Measurements from ENCODE around the gene VANGL2. TPM values are rescaled to one million over a fixed set of nuclear protein-coding genes. Genes with fewer than 3 reads are reported as not detected.

The VANGL2 gene
- polyA plus RNA-seq, 1 donor from 2014 or later, result 22.6 TPM

GRCh38 chr1:160453443-160453842, 53.1 kb downstream of the VANGL2 start:
- no peaks in the 10 kb centered on the region for H4K20me1 ChIP-seq (ENCODE audit: insufficient read depth)
- no peak overlapping the region for H2AFZ ChIP-seq (ENCODE audit: low read depth, low read length)
- no peaks in the 10 kb centered on the region for H3K36me3 ChIP-seq (ENCODE audit: insufficient read depth, low read length)
- no peaks in the 10 kb centered on the region for H3K79me2 ChIP-seq (replicated peaks; ENCODE audit: insufficient read depth, low read length)
- H3K9me2 ChIP-seq (ENCODE audit: insufficient read depth, low read length), result no peaks in the 10 kb centered on the region
- H3K9me3 ChIP-seq (ENCODE audit: low read length), result no peaks in the 10 kb centered on the region
- no peak overlapping the region for H3K27ac ChIP-seq (ENCODE audit: low read length)
- no peaks in the 10 kb centered on the region for H3F3A ChIP-seq (ENCODE audit: insufficient read depth, low read length, poor library complexity, severe bottlenecking)
- TF ChIP-seq RAD21 (conservative IDR thresholded peaks at IDR 0.05) (no peak), EP300 (conservative IDR thresholded peaks at IDR 0.05; ENCODE audit: poor library complexity, severe bottlenecking) (no peak), REST (IDR thresholded peaks at IDR 0.05; ENCODE audit: borderline replicate concordance) (no peak), MXI1 (conservative IDR thresholded peaks at IDR 0.05; ENCODE audit: poor library complexity, severe bottlenecking) (no peak), EZH2 (IDR thresholded peaks at IDR 0.05; ENCODE audit: borderline replicate concordance, insufficient read depth, low read length, poor library complexity, severe bottlenecking) (no peak), TAF1 (IDR thresholded peaks at IDR 0.05; ENCODE audit: low read depth) (no peak), SMC3 (conservative IDR thresholded peaks at IDR 0.05; ENCODE audit: poor library complexity) (no peak)
- no peak overlapping the region for H3K4me3 ChIP-seq (ENCODE audit: low read length)
- H3K4me2 ChIP-seq (ENCODE audit: low read length), result no peak overlapping the region
- H3K9ac ChIP-seq (ENCODE audit: low read length), result no peak overlapping the region
- no peaks in the 10 kb centered on the region for H3K27me3 ChIP-seq (ENCODE audit: insufficient read depth, low read depth, low read length)

DNA sequence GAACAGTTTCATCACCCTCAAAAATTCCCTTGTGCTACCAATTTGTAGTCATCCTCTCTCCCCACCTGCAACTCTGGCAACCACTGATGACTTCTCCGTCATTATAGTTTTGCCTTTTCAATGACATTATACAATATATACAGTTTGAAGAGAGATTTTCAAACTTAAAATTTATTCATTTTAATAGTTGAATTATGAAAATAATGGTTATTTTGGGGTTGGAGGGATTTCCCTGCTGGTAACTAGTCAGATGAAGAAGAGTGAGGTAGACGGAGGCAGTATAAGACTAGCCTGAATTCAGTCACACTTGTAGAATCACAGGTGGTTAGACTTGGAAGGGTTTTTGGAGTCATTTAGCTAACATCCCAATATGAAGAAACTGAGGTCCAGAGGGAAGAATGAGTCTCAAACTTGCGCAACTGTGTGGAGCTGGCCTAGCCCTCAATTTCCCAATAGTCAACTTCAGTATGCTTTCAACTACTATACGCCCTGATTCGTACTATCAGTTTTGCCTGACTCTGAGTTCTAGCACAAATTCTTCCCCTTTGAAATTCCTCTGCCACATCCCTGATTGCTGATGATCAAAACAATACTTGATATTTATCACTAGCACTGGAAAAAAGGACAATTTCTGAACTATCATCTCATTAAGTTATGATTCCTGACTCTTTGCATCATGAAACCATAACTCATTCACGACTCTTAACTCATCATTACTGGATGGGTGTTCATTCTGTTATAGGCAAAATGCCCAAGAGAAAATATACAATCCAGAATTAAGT, 54.2 kb downstream of the VANGL2 start:
- no peaks in the 10 kb centered on the region for H3F3A ChIP-seq (ENCODE audit: insufficient read depth, low read length, poor library complexity, severe bottlenecking)
- H3K9me3 ChIP-seq (ENCODE audit: low read length), result no peaks in the 10 kb centered on the region
- H3K4me2 ChIP-seq (ENCODE audit: low read length), result no peak overlapping the region
- no peak overlapping the region for H2AFZ ChIP-seq (ENCODE audit: low read depth, low read length)
- H3K27me3 ChIP-seq (ENCODE audit: insufficient read depth, low read depth, low read length), result no peaks in the 10 kb centered on the region
- H3K9me2 ChIP-seq (ENCODE audit: insufficient read depth, low read length), result no peaks in the 10 kb centered on the region
- H3K9ac ChIP-seq (ENCODE audit: low read length), result no peak overlapping the region
- no peaks in the 10 kb centered on the region for H3K36me3 ChIP-seq (ENCODE audit: insufficient read depth, low read length)
- no peak for TF ChIP-seq EZH2 (IDR thresholded peaks at IDR 0.05; ENCODE audit: borderline replicate concordance, insufficient read depth, low read length, poor library complexity, severe bottlenecking)
- H3K27ac ChIP-seq (ENCODE audit: low read length), result no peak overlapping the region
- no peaks in the 10 kb centered on the region for H3K79me2 ChIP-seq (replicated peaks; ENCODE audit: insufficient read depth, low read length)
- no peak overlapping the region for H3K4me3 ChIP-seq (ENCODE audit: low read length)
- no peaks in the 10 kb centered on the region for H4K20me1 ChIP-seq (ENCODE audit: insufficient read depth)

- Histone ChIP-seq H3F3A (ENCODE audit: insufficient read depth, low read length, poor library complexity, severe bottlenecking) (no peaks in the 10 kb centered on the region), H3K4me3 (ENCODE audit: low read length) (no peak overlapping the region), H3K27ac (ENCODE audit: low read length) (no peak overlapping the region), H2AFZ (ENCODE audit: low read depth, low read length) (no peak overlapping the region), H3K9me3 (ENCODE audit: low read length) (no peaks in the 10 kb centered on the region), H4K20me1 (ENCODE audit: insufficient read depth) (no peaks in the 10 kb centered on the region), H3K27me3 (ENCODE audit: insufficient read depth, low read depth, low read length) (no peaks in the 10 kb centered on the region), H3K79me2 (replicated peaks; ENCODE audit: insufficient read depth, low read length) (no peaks in the 10 kb centered on the region), H3K4me2 (ENCODE audit: low read length) (no peak overlapping the region), H3K9ac (ENCODE audit: low read length) (no peak overlapping the region), H3K36me3 (ENCODE audit: insufficient read depth, low read length) (no peaks in the 10 kb centered on the region), H3K9me2 (ENCODE audit: insufficient read depth, low read length) (no peaks in the 10 kb centered on the region)
- TF ChIP-seq SMC3 (conservative IDR thresholded peaks at IDR 0.05; ENCODE audit: poor library complexity) (no peak), TAF1 (IDR thresholded peaks at IDR 0.05; ENCODE audit: low read depth) (no peak), CTCF (IDR thresholded peaks at IDR 0.05; ENCODE audit: poor library complexity, severe bottlenecking) (no peak), MXI1 (conservative IDR thresholded peaks at IDR 0.05; ENCODE audit: poor library complexity, severe bottlenecking) (no peak), REST (IDR thresholded peaks at IDR 0.05; ENCODE audit: borderline replicate concordance) (no peak), EZH2 (IDR thresholded peaks at IDR 0.05; ENCODE audit: borderline replicate concordance, insufficient read depth, low read length, poor library complexity, severe bottlenecking) (no peak), EP300 (conservative IDR thresholded peaks at IDR 0.05; ENCODE audit: poor library complexity, severe bottlenecking) (no peak), POLR2AphosphoS5 (IDR thresholded peaks at IDR 0.05) (no peak), RAD21 (conservative IDR thresholded peaks at IDR 0.05) (no peak)
Observed at GRCh38 chr1:160455153-160455517, 54.8 kb downstream of the VANGL2 start.

All from neural cell (in vitro differentiated cells).